ENCODE data around the gene KCNK3. TPM values are rescaled to one million over a fixed set of nuclear protein-coding genes. Genes with fewer than 3 reads are reported as not detected.

Gene KCNK3
- total RNA-seq, 4 donors from 2014 or later = 4.8 to 8.3 (median 5.6) TPM

GRCh38 chr2:26723991-26724750 lies 31.6 kb downstream of the KCNK3 start:
- no peaks in the 10 kb centered on the region for H3K27me3 ChIP-seq
- peak; percentile 85 to 90 for DNase-seq
- intact Hi-C loops (cut with DNase I) = no loop called here
- peak overlapping the region; percentile 89 to 96 (median 90) for H3K27ac ChIP-seq
- WGBS, 2 donors = 27 to 29% methylated on average over 10 to 14 of the region's 14 CpGs
- TF ChIP-seq CTCF (IDR thresholded peaks at IDR 0.05) (no peak), POLR2A (IDR thresholded peaks at IDR 0.05) (peak in 1 of 2 donors; percentile 74)
- H3K4me3 ChIP-seq (replicated peaks in 1 of 3) = no peak overlapping the region
- peaks cover 47 to 63% of the 10 kb centered on the region in 2 donors for H3K4me1 ChIP-seq
- H3K9me3 ChIP-seq = no peaks in the 10 kb centered on the region
- H3K36me3 ChIP-seq = no peaks in the 10 kb centered on the region

GRCh38 chr2:26724784-26725520 lies 32.4 kb downstream of the KCNK3 start:
- peak overlapping the region; percentile 89 to 96 (median 90) for H3K27ac ChIP-seq
- intact Hi-C loops (cut with DNase I) = no loop called here
- WGBS, 2 donors = 86 to 89% methylated on average over 8 to 13 of the region's 14 CpGs
- H3K27me3 ChIP-seq = no peaks in the 10 kb centered on the region
- no peaks in the 10 kb centered on the region for H3K9me3 ChIP-seq
- no peaks in the 10 kb centered on the region for H3K36me3 ChIP-seq
- TF ChIP-seq CTCF (IDR thresholded peaks at IDR 0.05) (no peak), POLR2A (IDR thresholded peaks at IDR 0.05) (no peak)
- DNase-seq = no peak
- H3K4me3 ChIP-seq (replicated peaks in 1 of 3) = no peak overlapping the region
- H3K4me1 ChIP-seq = peaks cover 43 to 57% of the 10 kb centered on the region in 2 donors

- Histone ChIP-seq H3K4me1 (peaks cover 38 to 52% of the 10 kb centered on the region in 2 donors), H3K4me3 (replicated peaks in 1 of 3) (no peak overlapping the region), H3K9me3 (no peaks in the 10 kb centered on the region), H3K36me3 (no peaks in the 10 kb centered on the region), H3K27ac (peak overlapping the region in 2 of 3 donors; percentile 89 to 96), H3K27me3 (no peaks in the 10 kb centered on the region)
- intact Hi-C loops (cut with DNase I) = no loop called here
- 80 to 85% methylated on average over 1 to 4 of the region's 7 CpGs for WGBS, 2 donors
- DNase-seq = no peak
- no peak for TF ChIP-seq CTCF (IDR thresholded peaks at IDR 0.05)
- no peak for TF ChIP-seq POLR2A (IDR thresholded peaks at IDR 0.05)
Observed at GRCh38 chr2:26725521-26725820, 32.9 kb downstream of the KCNK3 start.

GRCh38 chr2:26726228-26726627 lies 33.7 kb downstream of the KCNK3 start:
- intact Hi-C loops (cut with DNase I) = no loop called here
- DNase-seq = no peak
- Histone ChIP-seq H3K36me3 (no peaks in the 10 kb centered on the region), H3K27ac (no peak overlapping the region), H3K27me3 (no peaks in the 10 kb centered on the region), H3K4me3 (replicated peaks in 1 of 3) (no peak overlapping the region), H3K9me3 (no peaks in the 10 kb centered on the region), H3K4me1 (peaks cover 31 to 45% of the 10 kb centered on the region in 2 donors)
- TF ChIP-seq CTCF (IDR thresholded peaks at IDR 0.05) (no peak), POLR2A (IDR thresholded peaks at IDR 0.05) (no peak)
- 39 to 94% methylated on average over 1 of the region's 1 CpG for WGBS, 2 donors

Measured in thyroid gland (tissue), 4 donors.